ENCODE results near the gene DNAH11.

DNA sequence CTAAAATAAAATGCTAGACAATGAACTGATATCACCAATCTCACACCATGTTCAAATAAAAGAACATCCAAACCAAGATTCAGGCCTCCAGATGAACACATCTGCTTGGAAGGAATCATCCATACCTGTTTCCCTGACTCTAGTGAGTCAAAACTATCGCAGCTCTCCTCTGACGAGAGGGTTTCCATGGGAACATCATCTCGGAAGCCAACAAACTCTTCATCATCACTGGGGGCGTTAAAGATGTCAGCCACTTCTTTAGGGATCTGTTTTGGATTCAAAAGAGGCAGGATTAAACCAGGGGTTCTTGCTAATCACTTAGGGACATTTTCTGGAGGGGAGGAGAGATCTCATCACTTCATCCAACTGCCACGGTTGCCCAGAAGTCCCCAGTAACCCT is 373.8 kb downstream of the DNAH11 start:
- TF ChIP-seq CTCF (conservative IDR thresholded peaks at IDR 0.05; ENCODE audit: low read depth, low read length) (no peak), EZH2 (IDR thresholded peaks at IDR 0.05; ENCODE audit: borderline replicate concordance, low read depth, low read length, poor library complexity, severe bottlenecking) (no peak)
